ENCODE data around the gene UBE2E1.

UBE2E1 gene

DNA sequence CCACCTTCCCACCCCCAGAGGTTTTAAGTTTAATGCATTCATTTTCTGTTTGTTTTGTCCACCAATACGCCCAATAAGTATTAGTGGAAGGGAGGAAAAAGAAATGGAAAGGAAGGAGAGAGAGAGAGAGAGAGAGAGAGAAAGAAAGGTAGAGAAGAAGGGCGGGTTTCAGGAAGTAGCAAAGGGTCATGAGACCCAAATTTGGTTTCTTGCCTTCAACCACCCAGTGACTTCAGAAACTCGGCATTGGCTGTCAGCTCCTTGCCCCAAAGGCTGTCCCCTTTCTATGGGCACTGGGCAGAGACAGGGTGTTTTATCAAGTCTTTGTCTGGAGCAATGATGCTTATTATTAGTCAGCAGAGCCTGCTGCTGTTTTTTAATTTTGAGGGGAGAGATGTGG, 125.8 kb downstream of the UBE2E1 start:
- TF ChIP-seq, protein P1, sequence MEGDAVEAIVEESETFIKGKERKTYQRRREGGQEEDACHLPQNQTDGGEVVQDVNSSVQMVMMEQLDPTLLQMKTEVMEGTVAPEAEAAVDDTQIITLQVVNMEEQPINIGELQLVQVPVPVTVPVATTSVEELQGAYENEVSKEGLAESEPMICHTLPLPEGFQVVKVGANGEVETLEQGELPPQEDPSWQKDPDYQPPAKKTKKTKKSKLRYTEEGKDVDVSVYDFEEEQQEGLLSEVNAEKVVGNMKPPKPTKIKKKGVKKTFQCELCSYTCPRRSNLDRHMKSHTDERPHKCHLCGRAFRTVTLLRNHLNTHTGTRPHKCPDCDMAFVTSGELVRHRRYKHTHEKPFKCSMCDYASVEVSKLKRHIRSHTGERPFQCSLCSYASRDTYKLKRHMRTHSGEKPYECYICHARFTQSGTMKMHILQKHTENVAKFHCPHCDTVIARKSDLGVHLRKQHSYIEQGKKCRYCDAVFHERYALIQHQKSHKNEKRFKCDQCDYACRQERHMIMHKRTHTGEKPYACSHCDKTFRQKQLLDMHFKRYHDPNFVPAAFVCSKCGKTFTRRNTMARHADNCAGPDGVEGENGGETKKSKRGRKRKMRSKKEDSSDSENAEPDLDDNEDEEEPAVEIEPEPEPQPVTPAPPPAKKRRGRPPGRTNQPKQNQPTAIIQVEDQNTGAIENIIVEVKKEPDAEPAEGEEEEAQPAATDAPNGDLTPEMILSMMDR (IDR thresholded peaks at IDR 0.05; ENCODE audit: insufficient read depth, low read depth, low read length, missing control alignments) = no peak
- no peak for DNase-seq (ENCODE audit: low read depth)
- no peak overlapping the region for H3K4me3 ChIP-seq (ENCODE audit: low read depth, low read length)

DNA sequence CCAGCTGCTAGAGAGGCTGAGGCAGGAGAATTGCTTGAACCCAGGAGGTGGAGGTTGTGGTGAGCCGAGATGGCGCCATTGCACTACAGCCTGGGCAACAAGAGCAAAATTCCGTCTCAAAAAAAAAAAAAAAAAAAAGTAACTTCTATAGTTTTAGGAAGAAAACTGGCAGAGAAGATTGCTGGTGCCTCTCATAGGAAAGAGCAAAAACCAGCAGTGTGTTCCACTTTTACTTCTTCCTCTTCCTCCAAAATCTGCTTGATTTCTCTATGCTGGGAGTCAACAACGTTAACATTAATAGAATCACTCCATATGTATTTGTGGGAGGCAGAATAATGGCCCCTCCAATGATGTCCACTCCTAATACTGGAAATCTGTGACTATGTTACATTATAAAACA, 126.8 kb downstream of the UBE2E1 start:
- H3K4me3 ChIP-seq (ENCODE audit: low read depth, low read length) = no peak overlapping the region
- TF ChIP-seq, protein P1 (IDR thresholded peaks at IDR 0.05; ENCODE audit: insufficient read depth, low read depth, low read length, missing control alignments) = no peak
- DNase-seq (ENCODE audit: low read depth) = no peak

DNA sequence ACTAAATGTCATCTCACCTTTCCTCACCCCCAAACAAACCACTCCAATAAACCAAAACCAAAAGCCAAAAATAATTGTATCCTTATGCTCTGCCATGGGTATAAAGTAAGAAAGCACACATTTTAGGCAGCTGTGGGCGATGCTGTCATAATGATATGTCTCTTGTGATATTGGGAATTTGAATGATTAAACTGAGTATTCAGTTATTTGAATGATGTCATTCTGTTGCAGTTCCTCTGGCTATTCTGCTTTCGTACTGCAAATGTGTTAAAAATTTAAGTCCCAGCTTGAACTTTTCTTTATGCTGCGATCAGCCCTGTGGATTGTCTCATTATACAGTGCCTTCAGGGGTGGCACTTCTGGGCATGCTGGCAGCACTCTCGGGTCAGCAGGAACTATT, 128.5 kb downstream of the UBE2E1 start:
- TF ChIP-seq, protein P1 (IDR thresholded peaks at IDR 0.05; ENCODE audit: insufficient read depth, low read depth, low read length, missing control alignments) = no peak

DNA sequence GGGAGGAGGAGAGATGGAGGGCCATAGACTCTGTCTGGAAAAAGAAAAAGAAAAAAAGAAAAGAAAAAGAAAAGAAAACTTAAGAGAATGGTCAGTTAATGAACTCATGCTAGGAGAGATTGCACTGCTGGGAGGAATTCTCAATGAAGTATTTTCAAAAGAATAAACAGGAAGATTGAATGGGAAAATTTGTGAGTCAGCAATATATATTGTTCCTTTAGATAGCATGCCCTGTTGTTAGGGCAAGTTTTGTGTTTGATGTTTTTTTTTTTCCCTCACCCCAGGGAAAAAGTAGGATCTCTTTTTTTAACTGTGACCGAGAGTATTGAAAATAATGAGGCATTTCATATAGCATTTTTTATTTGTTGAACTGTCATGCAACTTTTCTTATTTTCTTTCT, 131.5 kb downstream of the UBE2E1 start:
- TF ChIP-seq, protein P1 (IDR thresholded peaks at IDR 0.05; ENCODE audit: insufficient read depth, low read depth, low read length, missing control alignments) = no peak
- no peak overlapping the region for H3K4me3 ChIP-seq (ENCODE audit: low read depth, low read length)
- no peak for DNase-seq (ENCODE audit: low read depth)

More for the DNA sequence above, 128.5 kb downstream of the UBE2E1 start:
- H3K4me3 ChIP-seq (ENCODE audit: low read depth, low read length) = no peak overlapping the region
- DNase-seq (ENCODE audit: low read depth) = no peak

DNA sequence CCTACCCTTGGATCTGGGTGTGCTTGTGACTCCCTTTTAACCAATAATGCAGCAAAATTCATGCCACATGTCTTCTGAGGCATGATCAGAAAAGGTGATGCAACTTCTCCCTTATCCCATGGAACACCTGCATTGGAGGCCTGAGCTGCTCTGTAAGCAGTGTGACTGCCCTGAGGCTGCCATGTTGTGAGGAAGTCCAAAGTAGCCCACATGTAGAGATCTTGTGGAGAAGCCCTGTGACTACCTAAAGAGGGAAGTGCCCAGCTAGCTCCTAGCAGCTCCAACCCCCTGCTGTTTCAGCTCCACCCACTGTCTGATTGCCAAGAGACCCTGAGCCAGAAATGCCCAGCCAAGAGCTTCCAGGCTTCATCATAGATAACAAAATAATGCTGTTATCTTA, 132.9 kb downstream of the UBE2E1 start:
- no peak overlapping the region for H3K4me3 ChIP-seq (ENCODE audit: low read depth, low read length)
- no peak for DNase-seq (ENCODE audit: low read depth)
- TF ChIP-seq, protein P1 (IDR thresholded peaks at IDR 0.05; ENCODE audit: insufficient read depth, low read depth, low read length, missing control alignments) = no peak

GRCh38 chr3:23940775-23941174, 135.0 kb downstream of the UBE2E1 start:
- no peak overlapping the region for H3K4me3 ChIP-seq (ENCODE audit: low read depth, low read length)
- DNase-seq (ENCODE audit: low read depth) = no peak
- TF ChIP-seq, protein P1 (IDR thresholded peaks at IDR 0.05; ENCODE audit: insufficient read depth, low read depth, low read length, missing control alignments) = no peak
